Right forelimb (tissue), 1 donor: ENCODE results near the gene FLNB.
"Not testable (repeated sequence)": the region's sequence is repeated elsewhere in the genome, so short reads cannot be mapped to it uniquely, and the experiment has no call there.

Experiments
- DNase-seq: peaks from one replicate; pipeline ENCODE4 v3.0.0-alpha.2; 2018

Gene FLNB

DNA sequence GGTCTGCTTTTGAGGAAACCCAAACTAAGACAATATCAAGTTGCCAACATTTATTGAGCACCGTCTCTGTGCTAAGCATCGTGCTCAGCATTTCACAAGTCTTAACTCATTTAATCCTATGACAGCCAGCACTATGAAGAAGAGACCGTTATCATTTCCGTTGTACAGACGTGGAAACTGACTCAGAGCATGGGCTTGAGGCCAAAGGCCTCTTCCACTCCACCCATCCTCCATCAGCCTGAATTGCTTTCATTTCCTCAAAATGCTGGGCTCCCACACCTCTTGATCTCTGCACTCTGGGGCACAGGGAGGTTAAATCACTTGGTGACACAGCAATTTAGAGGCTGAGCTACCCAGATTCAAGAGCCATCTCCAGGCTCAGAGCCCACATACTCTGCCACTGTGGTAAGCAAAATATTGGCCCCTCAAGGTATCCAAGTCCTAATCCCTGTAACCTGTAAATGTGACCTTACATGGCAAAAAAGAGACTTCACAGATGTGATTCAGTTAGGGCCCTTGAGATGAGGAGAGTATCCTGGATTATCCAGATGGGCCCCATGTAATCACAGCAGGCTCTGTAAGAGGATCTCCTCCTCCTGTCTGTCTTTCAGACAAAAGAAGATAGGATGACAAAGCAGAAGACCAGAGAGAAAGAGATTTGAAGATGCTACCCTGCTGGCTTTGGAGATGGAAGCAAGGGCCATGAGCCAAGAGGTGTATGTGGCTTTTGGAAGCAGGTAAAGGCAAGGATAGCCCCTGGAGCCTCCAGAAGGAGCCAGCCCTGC is 24.3 kb upstream of the FLNB start:
- no peak for DNase-seq

DNA sequence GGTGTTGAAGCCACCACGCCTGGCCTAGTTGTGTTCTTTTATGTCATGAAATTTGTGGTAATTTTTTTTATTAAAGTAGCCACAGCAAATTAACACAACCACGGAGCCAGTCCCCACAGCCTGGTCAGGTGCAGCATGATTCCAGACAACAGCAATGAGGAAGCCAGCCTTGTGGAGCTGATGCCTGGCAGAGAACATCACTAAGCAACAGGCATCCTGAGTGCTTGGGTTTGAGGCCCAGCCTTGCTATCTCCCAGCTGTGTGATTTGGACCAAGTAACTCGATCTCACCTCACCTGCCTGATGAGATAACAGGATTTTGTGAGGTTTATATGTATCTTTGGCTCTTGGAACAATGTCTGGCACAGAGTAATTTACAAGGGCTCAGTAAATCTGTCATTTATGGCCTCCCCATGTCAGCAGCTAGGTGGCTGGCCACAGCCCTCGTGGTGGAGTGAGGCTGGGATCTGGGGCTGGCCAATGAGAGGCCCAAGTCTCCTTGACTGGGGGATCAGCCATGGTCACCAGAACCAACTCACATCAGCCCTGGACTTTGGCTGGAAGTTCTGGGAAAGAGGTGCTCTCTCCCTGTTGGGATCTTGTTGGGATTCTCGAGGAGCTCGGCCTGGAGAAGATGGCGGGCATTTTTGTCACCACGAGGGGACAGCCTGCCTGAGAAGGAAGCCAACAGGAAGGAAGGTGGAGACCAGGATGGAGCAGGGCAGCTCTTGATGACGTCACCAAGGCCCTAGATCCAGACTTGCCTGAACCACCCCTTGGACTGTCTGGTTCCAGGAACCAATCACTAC is 22.8 kb upstream of the FLNB start:
- DNase-seq, result no peak

DNA sequence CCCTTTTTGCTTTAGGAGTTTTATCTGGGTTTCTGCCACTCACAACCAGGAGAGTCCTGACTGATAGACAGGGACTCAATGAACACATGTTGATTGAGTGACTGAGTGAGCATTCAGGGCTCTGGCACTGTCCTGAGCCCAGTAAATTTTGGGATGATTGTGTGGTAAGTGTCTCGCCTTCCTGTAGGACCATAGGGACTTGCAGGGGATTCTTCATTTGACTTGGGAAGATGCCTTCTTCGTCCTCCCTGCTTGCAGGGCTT is 22.3 kb upstream of the FLNB start:
- DNase-seq, result no peak

- DNase-seq, result no peak
Measured at GRCh38 chr3:57986261-57986660, 22.0 kb upstream of the FLNB start.

- DNase-seq, result not testable (repeated sequence)
Measured at GRCh38 chr3:57989198-57989597, 19.0 kb upstream of the FLNB start.

DNA sequence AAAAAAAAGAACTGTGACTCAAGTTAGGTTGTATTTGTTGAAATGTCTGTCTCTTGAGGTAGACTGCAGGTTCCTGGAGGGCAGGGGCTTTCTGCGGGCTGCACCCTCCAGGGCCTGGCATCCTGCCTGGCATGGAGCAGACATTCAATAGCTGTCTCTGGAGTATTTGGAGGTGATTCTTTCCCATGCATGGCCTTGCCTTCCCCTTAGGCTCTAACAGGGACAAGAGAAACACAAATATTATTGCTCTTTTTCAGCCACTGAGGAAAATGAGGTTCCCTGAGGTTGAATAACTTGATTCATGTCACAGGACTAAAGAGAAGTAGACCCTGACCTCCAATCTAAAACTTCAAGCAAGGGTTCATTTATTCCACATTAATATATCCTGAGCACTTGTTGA is 18.6 kb upstream of the FLNB start:
- DNase-seq, result no peak

DNA sequence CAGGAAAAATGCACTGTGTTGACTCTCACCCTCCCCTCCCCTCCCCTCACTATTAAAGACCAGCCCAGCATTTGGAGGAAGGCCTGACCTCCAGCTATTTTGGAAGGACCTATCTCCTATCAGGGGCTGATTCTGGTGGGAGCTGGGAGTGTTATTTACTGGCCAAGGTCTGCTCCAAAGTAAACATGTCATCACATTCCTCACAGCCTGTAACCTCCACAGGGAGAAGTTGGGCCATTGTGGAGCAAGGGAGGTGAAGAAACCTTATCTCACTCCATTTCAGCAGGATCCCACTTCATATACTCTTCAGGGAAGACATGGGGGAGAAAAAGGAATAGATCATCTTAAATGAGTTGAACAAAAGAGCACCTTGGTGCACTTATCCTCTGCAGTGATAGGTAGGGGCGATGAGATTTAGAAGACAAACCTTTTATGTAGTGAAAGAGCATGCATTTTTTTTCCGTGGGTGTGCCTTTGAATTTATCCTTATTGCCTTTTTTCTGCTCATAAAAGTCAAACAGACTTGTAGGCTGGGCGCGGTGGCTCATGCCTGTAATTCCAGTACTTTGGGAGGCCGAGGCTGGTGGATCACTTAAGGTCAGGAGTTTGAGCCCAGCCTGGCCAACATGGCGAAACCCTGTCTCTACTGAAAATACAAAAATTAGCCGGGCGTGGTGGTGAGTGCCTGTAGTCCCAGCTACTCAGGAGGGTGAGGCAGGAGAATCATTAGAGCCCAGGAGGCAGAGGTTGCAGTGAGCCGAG is 15.6 kb upstream of the FLNB start:
- no peak for DNase-seq

DNA sequence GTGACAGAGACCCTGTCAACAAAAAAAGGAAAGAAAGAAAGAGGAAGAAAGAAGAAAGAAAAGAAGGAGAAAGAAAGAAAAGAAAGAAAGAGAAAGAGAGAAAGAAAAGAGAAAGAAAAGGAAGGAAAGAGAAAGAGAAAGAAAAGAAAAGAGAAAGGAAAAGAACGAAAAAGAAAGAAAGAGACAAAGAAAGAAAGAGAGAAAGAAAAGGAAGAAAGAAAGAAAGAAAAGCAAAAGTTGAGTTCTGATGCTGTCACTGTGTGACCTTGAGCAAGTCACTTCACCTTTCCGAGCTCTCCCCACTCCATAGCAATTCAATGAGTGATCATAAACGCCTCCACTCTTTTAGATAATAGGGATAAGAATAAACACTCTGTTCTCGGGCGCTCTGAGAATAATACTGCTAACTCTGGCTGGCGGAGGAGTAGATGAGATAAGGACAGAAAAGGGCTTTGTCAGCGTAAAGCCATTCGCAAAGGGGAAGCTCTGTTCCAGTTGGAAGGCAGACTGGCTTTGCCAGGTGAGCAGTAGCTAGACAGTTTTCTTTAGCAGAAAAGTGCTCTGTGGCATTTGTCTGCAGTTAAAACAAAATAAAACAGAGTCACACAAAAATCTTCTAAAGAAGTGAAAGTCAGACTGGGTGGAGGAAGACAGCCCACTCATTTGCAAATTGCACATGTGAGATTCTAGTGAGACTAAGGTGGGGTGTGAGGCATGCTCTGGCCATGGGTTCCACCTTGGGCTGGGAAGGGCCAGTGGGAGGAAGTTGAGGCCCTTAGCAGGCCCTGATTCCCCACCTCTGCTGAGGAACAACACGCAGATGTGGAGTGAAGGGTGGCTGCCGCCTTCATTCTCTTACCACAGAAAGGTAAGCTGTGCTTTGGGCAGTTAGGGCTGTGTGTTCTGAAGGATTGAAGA is 9.6 kb upstream of the FLNB start:
- DNase-seq, result no peak

GRCh38 chr3:57999417-58000115 is 8.7 kb upstream of the FLNB start:
- no peak for DNase-seq

- no peak for DNase-seq
Measured at GRCh38 chr3:58000306-58001085, 7.7 kb upstream of the FLNB start.

GRCh38 chr3:58001086-58001467 is 7.1 kb upstream of the FLNB start:
- DNase-seq, result no peak

DNA sequence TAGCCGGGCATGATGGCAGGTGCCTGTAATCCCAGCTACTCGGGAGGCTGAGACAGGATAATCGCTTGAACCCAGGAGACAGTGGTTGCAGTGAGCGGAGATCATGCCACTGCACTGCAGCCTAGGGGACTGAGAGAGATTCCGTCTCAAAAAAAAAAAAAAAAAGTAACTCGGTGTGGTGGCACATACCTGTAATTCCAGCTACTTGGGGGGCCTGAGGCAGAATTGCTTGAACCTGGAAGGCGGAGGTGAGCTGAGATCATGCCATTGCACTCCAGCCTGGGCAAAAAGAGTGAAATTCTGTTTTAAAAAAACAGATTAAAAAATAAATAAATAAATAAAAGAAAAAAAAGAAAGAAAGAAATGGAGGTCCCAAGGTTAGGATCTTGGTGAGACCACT is 6.2 kb upstream of the FLNB start:
- no peak for DNase-seq

DNA sequence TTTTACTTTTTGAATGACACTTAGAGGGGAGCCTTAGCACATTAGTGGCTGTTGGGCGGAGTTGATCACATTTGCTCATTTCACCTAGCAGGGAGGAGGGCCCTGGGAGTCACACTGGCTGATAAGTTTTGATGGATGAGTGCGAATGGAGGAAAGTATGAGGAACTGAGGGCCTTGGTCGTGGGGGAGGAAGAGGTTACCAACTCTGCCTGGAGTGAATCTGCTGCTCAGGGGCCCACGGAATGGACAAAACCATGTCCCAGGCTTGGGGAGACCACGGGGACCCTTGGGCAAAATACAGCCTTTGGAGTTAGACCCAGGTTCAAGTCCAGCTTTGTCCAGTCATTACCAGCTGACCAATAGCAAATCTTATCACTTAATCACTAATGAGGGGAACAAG is 5.1 kb upstream of the FLNB start:
- DNase-seq, result no peak

DNA sequence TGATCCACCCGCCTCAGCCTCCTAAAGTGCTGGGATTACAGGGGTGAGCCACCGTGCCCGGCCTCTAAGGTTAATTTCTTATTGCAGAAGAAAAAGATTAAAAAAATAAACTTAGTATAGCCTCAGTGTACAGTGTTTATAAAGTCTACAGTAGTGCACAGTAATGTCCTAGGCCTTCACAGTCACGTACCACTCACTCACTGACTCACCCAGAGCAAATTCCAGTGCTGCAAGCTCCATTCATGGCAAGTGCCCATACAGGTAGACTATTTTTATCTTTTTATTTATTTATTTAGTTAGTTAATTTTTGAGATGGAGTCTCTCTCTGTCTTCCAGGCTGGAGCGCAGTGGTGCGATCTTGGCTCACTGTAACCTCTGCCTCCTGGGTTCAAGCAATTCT is 3.2 kb upstream of the FLNB start:
- no peak for DNase-seq

DNA sequence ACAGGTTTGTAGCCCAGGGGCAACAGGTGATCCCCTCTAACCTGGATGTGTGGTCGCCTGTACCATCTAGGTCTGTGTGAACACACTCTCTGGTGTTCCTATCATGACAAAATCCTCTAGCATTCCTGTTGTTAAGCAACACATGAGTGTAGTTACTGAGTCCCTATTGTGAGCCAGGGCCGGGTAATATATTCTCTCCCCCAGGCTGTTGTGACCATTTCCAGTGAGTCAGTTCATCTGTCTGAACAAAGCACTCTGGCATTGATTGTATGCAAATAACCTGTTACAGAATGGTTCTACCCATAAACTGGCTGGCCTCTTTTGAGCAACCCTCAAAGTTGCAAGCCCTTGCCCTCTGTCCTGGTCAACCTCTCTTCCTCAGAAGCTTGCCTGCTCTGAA is 2.6 kb upstream of the FLNB start:
- DNase-seq, result no peak

DNA sequence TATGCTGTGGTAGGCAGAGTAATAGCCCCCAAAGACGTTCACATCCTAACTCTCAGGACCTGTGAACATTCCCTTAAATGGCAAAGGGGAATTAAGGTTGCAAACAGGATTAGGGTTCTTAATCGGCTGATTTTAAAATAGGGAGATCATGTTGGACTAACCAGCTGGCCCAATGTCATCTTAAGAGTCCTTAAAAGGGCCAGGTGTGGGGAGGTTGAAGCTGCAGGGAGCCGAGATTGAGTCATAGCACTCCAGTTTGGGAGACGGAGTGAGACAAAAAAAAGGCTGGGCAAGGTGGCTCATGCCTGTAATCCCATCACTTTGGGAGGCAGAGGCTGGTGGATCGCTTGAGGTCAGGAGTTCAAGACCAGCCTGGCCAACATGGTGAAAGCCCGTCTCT is 1.6 kb upstream of the FLNB start:
- no peak for DNase-seq

DNA sequence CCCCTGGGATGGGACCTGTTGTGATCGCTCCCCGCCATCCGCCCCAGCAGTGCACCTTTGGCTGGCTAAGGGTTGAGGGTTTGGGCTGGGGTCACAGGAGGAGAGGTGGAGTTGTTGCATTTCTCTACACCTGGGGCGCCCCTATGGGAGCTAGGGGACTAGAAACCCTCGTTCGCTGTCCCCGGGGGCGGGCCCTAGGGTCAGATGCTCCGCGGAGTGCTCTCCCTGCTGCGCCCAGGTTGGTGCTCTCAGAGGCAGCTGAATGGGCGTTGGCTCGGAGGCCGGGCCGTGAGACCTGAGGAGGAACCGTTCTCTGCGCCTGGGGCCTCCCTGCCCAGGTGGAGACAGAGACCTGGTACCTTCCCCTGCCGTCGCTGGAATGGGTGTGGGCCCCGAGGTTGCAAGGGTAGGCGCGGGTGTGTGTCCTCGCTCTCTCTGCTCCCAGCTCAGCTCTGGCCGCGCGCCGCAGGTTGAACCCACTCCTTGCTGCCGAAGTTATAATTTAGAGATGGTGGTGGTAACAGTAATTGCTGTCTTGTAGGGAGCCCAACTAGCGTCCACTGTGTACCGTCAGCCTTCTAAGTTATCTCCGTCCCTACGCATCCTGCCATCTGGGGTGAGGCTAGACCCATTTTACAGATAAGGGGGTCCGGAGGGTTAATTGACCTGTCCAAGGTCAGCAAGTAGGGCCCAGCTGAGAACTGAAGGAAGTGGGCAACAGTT is 965 bp downstream of the FLNB start:
- DNase-seq, result peak; percentile 51

DNA sequence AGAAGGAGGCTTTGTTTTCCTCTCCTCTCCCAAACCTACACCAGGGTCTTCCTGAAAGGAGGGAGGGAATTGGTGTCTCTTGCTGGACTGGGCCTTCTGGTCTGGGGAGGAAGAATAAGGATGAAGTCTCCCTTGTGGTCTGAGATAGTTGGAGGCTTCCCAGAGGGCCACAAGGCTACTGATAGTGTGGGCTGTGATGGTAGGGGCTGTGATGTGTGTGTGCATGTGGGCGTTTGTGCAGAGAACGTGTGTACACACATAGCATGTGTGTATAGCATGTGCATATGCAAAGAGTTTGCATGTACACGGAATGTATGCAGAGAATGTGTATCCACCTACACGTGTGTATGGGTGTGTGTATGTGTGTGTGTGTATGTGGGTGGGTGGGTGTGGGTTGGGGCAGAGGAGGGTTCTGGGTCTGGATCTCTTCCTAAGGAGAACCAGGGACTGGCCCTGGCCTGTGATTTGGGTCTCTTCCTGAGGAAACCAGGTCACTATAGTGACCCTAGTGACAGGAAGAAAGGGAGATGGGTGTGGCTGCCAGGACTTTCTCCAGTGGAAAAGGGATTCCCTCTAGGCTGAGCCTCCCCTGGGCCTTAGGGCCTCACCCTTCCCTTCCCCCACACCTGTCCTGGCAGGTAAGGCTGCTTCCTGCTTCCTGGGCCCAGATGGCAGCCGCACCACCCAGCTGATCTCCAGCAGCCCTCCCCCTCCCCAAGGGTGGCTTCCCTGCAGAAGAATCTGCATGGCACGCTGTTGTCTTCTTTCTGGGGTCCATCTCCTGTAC is 1.7 kb downstream of the FLNB start:
- DNase-seq, result no peak

DNA sequence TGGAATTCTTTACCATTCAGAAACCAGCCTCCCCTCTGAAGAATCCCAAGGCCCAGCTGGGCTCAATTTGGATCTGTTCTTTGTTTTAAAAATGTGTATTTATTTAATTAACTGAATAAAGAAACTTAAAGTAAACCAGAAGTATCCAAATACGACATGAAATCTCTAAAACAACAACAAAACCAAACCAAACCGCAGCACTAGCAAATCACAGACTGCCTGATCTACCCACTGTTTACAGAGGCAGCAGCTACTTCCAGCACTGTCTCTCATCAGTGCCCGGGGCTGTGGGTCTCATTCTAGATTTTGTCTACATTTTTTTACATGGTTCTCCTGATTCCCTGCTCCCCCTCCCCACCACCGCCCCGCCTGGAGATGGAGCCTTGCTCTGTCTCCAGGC is 2.3 kb downstream of the FLNB start:
- DNase-seq, result no peak

GRCh38 chr3:58011580-58011979 is 3.4 kb downstream of the FLNB start:
- DNase-seq, result no peak
